Choroid plexus epithelial cell (primary cell): ENCODE data around the gene LPP.

Experiments used
- DNase-seq: peaks from one replicate; pipeline ENCODE4 v3.0.0-alpha.2; 2010; ENCODE audit warnings: low read depth
- H3K4me3 ChIP-seq: 2 replicates; pipeline ENCODE4 v1.5.1; 2011; ENCODE audit warnings: low read depth, mild to moderate bottlenecking, control low read depth, low read length, moderate library complexity
- TF ChIP-seq, protein P1 (sequence below): conservative IDR thresholded peaks from 2 replicates; pipeline ENCODE4 v1.5.1; 2011; ENCODE audit warnings: low read depth, mild to moderate bottlenecking, control low read depth, inconsistent platforms, low read length, moderate library complexity

LPP gene

DNA sequence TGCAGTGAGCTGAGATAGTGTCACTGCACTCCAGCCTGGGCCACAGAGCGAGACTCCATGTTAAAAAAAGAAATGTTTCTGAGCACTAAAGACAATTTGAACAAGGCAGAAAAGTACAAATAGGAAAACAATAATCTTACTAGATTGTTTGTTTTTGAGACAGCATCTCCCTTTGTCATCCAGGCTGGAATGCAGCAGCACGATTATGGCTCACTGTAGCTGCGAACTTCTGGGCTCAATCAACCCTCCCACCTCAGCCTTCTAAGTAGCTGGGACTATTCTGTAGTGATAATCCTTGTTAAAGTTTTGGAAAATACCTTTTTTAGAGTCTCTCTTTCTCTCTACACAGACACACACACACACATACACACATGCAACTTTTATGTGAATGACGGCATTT, 107.1 kb downstream of the LPP start:
- H3K4me3 ChIP-seq: no peak overlapping the region
- no peak for DNase-seq
- TF ChIP-seq, protein P1, sequence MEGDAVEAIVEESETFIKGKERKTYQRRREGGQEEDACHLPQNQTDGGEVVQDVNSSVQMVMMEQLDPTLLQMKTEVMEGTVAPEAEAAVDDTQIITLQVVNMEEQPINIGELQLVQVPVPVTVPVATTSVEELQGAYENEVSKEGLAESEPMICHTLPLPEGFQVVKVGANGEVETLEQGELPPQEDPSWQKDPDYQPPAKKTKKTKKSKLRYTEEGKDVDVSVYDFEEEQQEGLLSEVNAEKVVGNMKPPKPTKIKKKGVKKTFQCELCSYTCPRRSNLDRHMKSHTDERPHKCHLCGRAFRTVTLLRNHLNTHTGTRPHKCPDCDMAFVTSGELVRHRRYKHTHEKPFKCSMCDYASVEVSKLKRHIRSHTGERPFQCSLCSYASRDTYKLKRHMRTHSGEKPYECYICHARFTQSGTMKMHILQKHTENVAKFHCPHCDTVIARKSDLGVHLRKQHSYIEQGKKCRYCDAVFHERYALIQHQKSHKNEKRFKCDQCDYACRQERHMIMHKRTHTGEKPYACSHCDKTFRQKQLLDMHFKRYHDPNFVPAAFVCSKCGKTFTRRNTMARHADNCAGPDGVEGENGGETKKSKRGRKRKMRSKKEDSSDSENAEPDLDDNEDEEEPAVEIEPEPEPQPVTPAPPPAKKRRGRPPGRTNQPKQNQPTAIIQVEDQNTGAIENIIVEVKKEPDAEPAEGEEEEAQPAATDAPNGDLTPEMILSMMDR: no peak

DNA sequence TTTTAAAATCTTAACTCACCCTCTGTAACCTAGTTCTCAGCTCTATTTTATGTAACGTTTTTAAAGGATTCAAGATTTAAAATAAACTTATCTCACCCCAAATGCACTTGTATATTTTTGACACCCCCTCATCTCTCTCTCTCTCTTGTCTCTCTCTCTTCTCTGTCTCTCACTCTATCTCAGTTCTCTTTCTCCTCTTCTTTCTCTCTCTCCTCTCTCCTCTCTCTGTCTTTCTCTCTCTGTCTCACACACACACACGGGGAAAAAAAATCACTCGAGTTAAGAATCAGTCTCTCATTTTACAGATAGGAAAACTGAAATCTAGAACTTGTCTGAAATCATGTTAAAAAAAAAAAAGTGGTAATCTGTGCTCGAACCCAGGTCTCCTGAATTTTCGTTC, 108.5 kb downstream of the LPP start:
- TF ChIP-seq, protein P1: no peak
- H3K4me3 ChIP-seq: no peak overlapping the region
- DNase-seq: no peak

DNA sequence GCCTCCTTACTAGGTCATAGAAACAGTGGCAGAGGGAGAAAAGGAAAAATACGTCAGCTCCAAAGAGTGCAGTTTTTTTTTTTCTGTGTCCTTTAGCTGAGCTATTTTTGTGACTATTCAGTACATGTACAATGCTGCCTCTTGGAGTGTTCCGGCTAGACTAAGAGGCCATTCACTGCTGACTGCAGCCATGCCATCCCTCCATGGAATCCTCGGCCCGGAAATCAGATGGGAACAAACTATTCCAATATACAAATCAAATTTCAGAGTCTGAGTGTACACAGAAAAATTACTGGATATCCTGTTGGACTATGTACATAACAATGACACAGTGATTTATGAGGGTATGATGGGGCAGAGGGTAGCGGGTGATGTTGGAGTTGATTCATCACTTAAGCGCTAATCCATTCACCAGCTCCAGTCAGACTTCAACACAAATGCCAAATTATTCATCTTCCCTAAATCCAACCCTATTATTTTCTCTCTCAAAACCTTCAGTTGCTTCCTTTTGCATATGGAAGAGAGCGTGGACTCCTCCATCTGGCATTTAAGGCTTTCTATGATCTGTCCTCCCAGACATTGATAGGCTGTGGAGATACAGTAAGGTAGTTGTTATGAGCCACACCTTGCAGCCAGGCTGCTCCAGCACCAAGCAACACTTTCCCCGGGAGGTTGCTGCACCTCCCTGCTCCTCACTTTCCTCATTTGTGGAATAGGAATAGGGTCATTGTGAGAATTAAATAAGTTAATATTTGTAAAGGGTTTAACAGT, 109.1 kb downstream of the LPP start:
- TF ChIP-seq, protein P1: no peak
- DNase-seq: peak; percentile 57
- no peak overlapping the region for H3K4me3 ChIP-seq

DNA sequence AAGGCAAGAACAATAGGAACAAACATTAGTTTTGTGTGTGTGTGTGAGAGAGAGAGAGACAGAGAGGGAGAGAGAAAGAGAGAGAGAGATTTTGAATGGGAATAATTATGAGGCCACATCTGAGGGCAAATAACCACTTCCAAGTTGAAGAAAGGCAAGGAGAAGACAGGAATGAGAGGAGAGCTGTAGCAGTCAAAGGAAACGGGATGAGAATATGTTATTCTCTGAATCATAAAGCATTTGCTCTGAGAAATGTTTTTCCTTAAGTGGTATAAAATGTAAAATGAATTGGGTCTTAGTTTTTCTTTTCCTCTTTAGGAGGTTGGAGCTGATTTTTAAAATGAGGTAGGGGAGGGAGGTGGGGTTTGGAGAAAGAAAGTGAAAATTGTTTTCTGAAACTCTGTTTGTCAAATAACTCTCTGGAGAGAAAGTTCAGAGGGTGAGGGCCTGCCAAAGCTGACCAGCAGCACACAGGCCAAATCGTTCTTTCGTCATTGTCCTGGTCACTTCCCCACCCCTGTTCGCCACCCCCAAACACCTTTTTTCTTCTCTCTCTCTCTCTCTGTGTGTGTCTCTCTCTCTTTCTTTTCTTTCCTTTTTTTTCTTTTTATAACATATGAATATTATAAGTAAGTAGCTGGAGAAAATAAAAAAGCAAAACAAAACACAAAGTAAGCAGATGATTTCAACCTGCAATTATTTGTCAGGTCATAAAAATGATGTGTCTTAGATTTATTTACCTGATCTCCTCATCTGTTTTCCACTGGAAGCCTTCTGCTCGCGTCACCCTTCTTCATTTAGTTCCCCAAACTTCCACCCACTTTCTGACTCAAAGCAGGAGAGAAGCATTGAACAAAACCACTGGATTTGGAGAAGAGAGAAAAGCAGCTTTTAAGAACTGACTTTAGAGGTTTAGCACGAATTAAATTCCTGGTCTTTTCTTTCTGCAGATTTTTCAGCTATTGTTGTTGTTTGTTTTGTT, 110.6 kb downstream of the LPP start:
- no peak overlapping the region for H3K4me3 ChIP-seq
- peak; percentile 51 for DNase-seq

DNA sequence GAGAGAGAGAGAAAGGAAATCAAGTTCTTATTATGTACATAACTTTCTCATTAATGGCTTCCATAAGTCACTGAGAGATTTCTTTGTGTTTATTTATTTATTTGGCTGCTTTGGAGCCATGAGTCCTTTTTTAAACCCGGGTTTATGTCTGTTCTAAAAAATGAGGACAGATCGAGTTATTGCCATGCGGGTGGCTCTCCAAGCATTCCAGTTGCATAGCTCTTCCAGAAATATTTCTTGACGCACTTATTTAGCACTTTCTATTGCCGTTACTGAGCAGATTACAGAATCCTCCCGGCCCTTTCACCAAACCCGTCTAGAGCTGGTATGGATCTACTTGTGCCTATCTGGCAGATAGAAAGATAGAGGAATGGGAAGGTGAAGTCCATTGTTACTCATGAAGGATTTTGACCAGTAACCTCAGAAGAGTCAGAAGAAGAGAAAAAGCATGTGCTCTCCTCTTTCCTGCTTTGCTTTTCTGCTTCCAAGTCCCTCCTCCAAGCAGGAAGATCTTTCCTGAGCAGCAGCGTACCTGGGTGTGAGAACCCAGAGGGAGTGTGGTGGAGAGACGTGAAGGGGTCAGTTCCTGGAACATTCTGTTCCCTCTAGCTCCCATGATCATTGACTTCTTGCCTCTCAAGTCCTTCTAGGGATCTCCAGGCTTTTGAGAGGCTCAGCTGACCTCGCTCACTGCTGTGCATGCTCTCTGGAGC, 112.8 kb downstream of the LPP start:
- H3K4me3 ChIP-seq: peak overlapping the region; percentile 53
- peak; percentile 93 for DNase-seq
- TF ChIP-seq, protein P1: no peak

More for the DNA sequence above, 110.6 kb downstream of the LPP start:
- TF ChIP-seq, protein P1: no peak

DNA sequence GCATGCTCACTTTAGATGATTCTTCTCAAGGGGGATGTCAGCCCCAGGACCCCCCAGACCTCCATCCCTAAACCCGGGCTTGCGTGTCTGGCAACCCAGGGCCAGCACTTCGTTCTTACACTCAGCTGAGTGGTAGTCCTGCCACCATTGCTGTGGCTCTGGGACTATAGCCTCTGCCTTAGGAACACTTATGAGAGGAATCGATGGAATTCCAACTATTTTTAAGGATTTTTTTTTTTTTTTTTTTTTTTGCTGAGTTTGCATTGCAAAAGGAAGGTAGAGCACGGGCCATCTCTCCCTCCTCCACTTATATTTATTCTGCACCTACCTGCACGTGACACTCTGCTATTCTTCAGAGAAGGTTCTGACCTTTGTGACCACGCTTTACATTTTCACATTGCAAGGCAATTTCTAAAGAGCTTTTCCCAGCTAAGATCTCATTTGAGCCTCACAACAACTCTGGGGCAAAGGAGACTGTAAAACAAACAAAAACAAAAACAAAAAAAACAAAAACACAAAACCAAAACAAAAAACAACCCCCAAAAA, 113.9 kb downstream of the LPP start:
- TF ChIP-seq, protein P1: no peak
- no peak overlapping the region for H3K4me3 ChIP-seq
- no peak for DNase-seq
